ENCODE measurements around the gene DGCR2. TPM values are rescaled to one million over a fixed set of nuclear protein-coding genes. Genes with fewer than 3 reads are reported as not detected.

Gene DGCR2
- total RNA-seq, 4 donors from 2014 or later = 44.1 to 76.5 (median 56.3) TPM

GRCh38 chr22:19118329-19118880, 3.8 kb downstream of the DGCR2 start:
- Histone ChIP-seq H3K36me3 (no peaks in the 10 kb centered on the region), H3K4me1 (peaks cover 0 to 81% (median 32%) of the 10 kb centered on the region in 3 donors), H3K27me3 (no peaks in the 10 kb centered on the region), H3K9me3 (no peaks in the 10 kb centered on the region), H3K4me3 (no peak overlapping the region), H3K27ac (no peak overlapping the region)
- no peak for TF ChIP-seq CTCF (IDR thresholded peaks at IDR 0.05)
- TF ChIP-seq POLR2AphosphoS5 (IDR thresholded peaks at IDR 0.05) = no peak
- TF ChIP-seq EP300 (IDR thresholded peaks at IDR 0.05) = no peak
- TF ChIP-seq POLR2A (IDR thresholded peaks at IDR 0.05) = no peak
- no peak for ATAC-seq
- 81 to 100% methylated on average over 2 to 3 of the region's 4 CpGs for WGBS, 2 donors (ENCODE audit: low coverage in 1 of 2)

GRCh38 chr22:19117111-19117512, 5.1 kb downstream of the DGCR2 start:
- Histone ChIP-seq H3K36me3 (no peaks in the 10 kb centered on the region), H3K27me3 (no peaks in the 10 kb centered on the region), H3K4me1 (peaks cover 0 to 85% (median 27%) of the 10 kb centered on the region in 3 donors), H3K9me3 (no peaks in the 10 kb centered on the region), H3K4me3 (no peak overlapping the region), H3K27ac (no peak overlapping the region)
- no peak for ATAC-seq
- 76% methylated on average over 3 of the region's 9 CpGs; no CpG with 5 or more reads in 1 of the 2 donors for WGBS, 2 donors (ENCODE audit: low coverage in 1 of 2)
- no peak for TF ChIP-seq EP300 (IDR thresholded peaks at IDR 0.05)
- TF ChIP-seq POLR2A (IDR thresholded peaks at IDR 0.05) = no peak
- TF ChIP-seq POLR2AphosphoS5 (IDR thresholded peaks at IDR 0.05) = no peak
- no peak for TF ChIP-seq CTCF (IDR thresholded peaks at IDR 0.05)

GRCh38 chr22:19115628-19116027, 6.6 kb downstream of the DGCR2 start:
- no peaks in the 10 kb centered on the region for H3K27me3 ChIP-seq
- no peaks in the 10 kb centered on the region for H3K9me3 ChIP-seq
- H3K4me3 ChIP-seq = no peak overlapping the region
- no peak for ATAC-seq
- no peaks in the 10 kb centered on the region for H3K36me3 ChIP-seq
- no peak overlapping the region for H3K27ac ChIP-seq
- no peak for TF ChIP-seq EP300 (IDR thresholded peaks at IDR 0.05)
- TF ChIP-seq CTCF (IDR thresholded peaks at IDR 0.05) = no peak
- TF ChIP-seq POLR2A (IDR thresholded peaks at IDR 0.05) = no peak
- no peak for TF ChIP-seq POLR2AphosphoS5 (IDR thresholded peaks at IDR 0.05)
- 19 to 66% methylated on average over 2 to 4 of the region's 4 CpGs for WGBS, 2 donors (ENCODE audit: low coverage in 1 of 2)
- peaks cover 0 to 89% (median 23%) of the 10 kb centered on the region in 3 donors for H3K4me1 ChIP-seq

- 51 to 100% methylated on average over 1 to 3 of the region's 4 CpGs for WGBS, 2 donors (ENCODE audit: low coverage in 1 of 2)
- H3K27ac ChIP-seq = no peak overlapping the region
- no peak for ATAC-seq
- H3K4me1 ChIP-seq = peaks cover 0 to 89% (median 20%) of the 10 kb centered on the region in 3 donors
- no peak overlapping the region for H3K4me3 ChIP-seq
- no peaks in the 10 kb centered on the region for H3K27me3 ChIP-seq
- no peak for TF ChIP-seq EP300 (IDR thresholded peaks at IDR 0.05)
- no peak for TF ChIP-seq CTCF (IDR thresholded peaks at IDR 0.05)
- TF ChIP-seq POLR2A (IDR thresholded peaks at IDR 0.05) = no peak
- no peak for TF ChIP-seq POLR2AphosphoS5 (IDR thresholded peaks at IDR 0.05)
- H3K36me3 ChIP-seq = no peaks in the 10 kb centered on the region
- H3K9me3 ChIP-seq = no peaks in the 10 kb centered on the region
Observed at GRCh38 chr22:19114984-19115552, 7.1 kb downstream of the DGCR2 start.

- TF ChIP-seq CTCF (IDR thresholded peaks at IDR 0.05) (no peak), POLR2AphosphoS5 (IDR thresholded peaks at IDR 0.05) (no peak), POLR2A (IDR thresholded peaks at IDR 0.05) (no peak), EP300 (IDR thresholded peaks at IDR 0.05) (no peak)
- Histone ChIP-seq H3K4me3 (no peak overlapping the region), H3K27me3 (no peaks in the 10 kb centered on the region), H3K4me1 (peaks cover 0 to 89% (median 17%) of the 10 kb centered on the region in 3 donors), H3K27ac (no peak overlapping the region), H3K9me3 (no peaks in the 10 kb centered on the region), H3K36me3 (no peaks in the 10 kb centered on the region)
- no peak for ATAC-seq
- 97 to 100% methylated on average over 3 to 5 of the region's 5 CpGs for WGBS, 2 donors (ENCODE audit: low coverage in 1 of 2)
Observed at GRCh38 chr22:19113429-19113828, 8.8 kb downstream of the DGCR2 start.
